Inferior parietal cortex (tissue), 1 donor: ENCODE results near the gene PTDSS2.
"Not testable (repeated sequence)": the region's sequence is repeated elsewhere in the genome, so short reads cannot be mapped to it uniquely, and the experiment has no call there.

ENCODE experiments used
- DNase-seq: peaks from one replicate; pipeline ENCODE4 v3.0.0-alpha.2; 2016; ENCODE audit errors: extremely low spot score

Gene PTDSS2

GRCh38 chr11:413120-414081, 36.7 kb upstream of the PTDSS2 start:
- DNase-seq: no peak

GRCh38 chr11:414318-414857, 35.7 kb upstream of the PTDSS2 start:
- DNase-seq: no peak

GRCh38 chr11:415640-416041, 34.4 kb upstream of the PTDSS2 start:
- DNase-seq: no peak

GRCh38 chr11:416051-416756, 33.9 kb upstream of the PTDSS2 start:
- no peak for DNase-seq

GRCh38 chr11:416757-417621, 33.1 kb upstream of the PTDSS2 start:
- DNase-seq: no peak

- no peak for DNase-seq
Observed at GRCh38 chr11:417652-418342, 32.3 kb upstream of the PTDSS2 start.

GRCh38 chr11:418343-419247, 31.5 kb upstream of the PTDSS2 start:
- no peak for DNase-seq

GRCh38 chr11:419248-420005, 30.7 kb upstream of the PTDSS2 start:
- DNase-seq: no peak

GRCh38 chr11:420054-420910, 29.8 kb upstream of the PTDSS2 start:
- no peak for DNase-seq

GRCh38 chr11:420911-421321, 29.2 kb upstream of the PTDSS2 start:
- no peak for DNase-seq

- no peak for DNase-seq
Observed at GRCh38 chr11:422249-422656, 27.8 kb upstream of the PTDSS2 start.

GRCh38 chr11:424232-424631, 25.8 kb upstream of the PTDSS2 start:
- DNase-seq: no peak

GRCh38 chr11:424766-425165, 25.3 kb upstream of the PTDSS2 start:
- not testable (repeated sequence) for DNase-seq

- DNase-seq: no peak
Observed at GRCh38 chr11:425301-425700, 24.8 kb upstream of the PTDSS2 start.

- no peak for DNase-seq
Observed at GRCh38 chr11:426851-427250, 23.2 kb upstream of the PTDSS2 start.

- no peak for DNase-seq
Observed at GRCh38 chr11:428295-428694, 21.8 kb upstream of the PTDSS2 start.

GRCh38 chr11:429391-429790, 20.7 kb upstream of the PTDSS2 start:
- no peak for DNase-seq

GRCh38 chr11:429931-430456, 20.1 kb upstream of the PTDSS2 start:
- DNase-seq: no peak
